BLaER1 treated with 17β-estradiol and CSF1 and Interleukin-3, amounts not matched to agents 10 nM and 100 nM (cell line): Measurements from ENCODE around the gene DUT.

Experiments
- H3K27ac ChIP-seq, 11 experiments: shearing (Covaris generic); formaldehyde crosslinking; 2 replicates each; pipeline ENCODE4 v1.8.1; 2022
- H3K27me3 ChIP-seq, 11 experiments: shearing (Covaris generic); formaldehyde crosslinking; 2 replicates each; pipeline ENCODE4 v1.8.1; 2022
- H3K36me3 ChIP-seq, 11 experiments: shearing (Covaris generic); formaldehyde crosslinking; 2 replicates each; pipeline ENCODE4 v1.8.1; 2022
- H3K4me1 ChIP-seq, 10 experiments: shearing (Covaris generic); formaldehyde crosslinking; 2 replicates each; pipeline ENCODE4 v1.8.1; 2022
- H3K4me2 ChIP-seq, 11 experiments: shearing (Covaris generic); formaldehyde crosslinking; 2 replicates each; pipeline ENCODE4 v1.8.1; 2022
- H3K4me3 ChIP-seq, 10 experiments: shearing (Covaris generic); formaldehyde crosslinking; 2 replicates each; pipeline ENCODE4 v1.8.1; 2022
- H3K9ac ChIP-seq, 11 experiments: shearing (Covaris generic); formaldehyde crosslinking; 2 replicates each; pipeline ENCODE4 v1.8.1; 2022
- H3K9me3 ChIP-seq, 11 experiments: shearing (Covaris generic); formaldehyde crosslinking; replicated peaks in 1 of 11; 2 replicates each; pipeline ENCODE4 v1.8.1; 2022
- H4K20me1 ChIP-seq, 11 experiments: shearing (Covaris generic); formaldehyde crosslinking; 2 replicates each; pipeline ENCODE4 v1.8.1; 2022
- Cebpa-rat ChIP-seq, 11 experiments: shearing (Covaris generic); IDR thresholded peaks; 2 replicates each; pipeline ENCODE4 v1.8.1; 2022

DUT gene

GRCh38 chr15:48388016-48388851, 57.0 kb downstream of the DUT start:
- no peak overlapping the region for H3K27ac ChIP-seq
- no peak overlapping the region for H3K4me3 ChIP-seq
- H3K9ac ChIP-seq: no peak overlapping the region
- no peaks in the 10 kb centered on the region for H3K27me3 ChIP-seq
- no peak for TF ChIP-seq Cebpa-rat (IDR thresholded peaks at IDR 0.05)
- H3K4me1 ChIP-seq: peaks cover 0 to 20% (median 13%) of the 10 kb centered on the region in 10 experiments; a peak in 14 of 20 replicates
- no peaks in the 10 kb centered on the region for H4K20me1 ChIP-seq
- no peaks in the 10 kb centered on the region for H3K9me3 ChIP-seq
- no peak overlapping the region for H3K4me2 ChIP-seq
- H3K36me3 ChIP-seq: no peaks in the 10 kb centered on the region

GRCh38 chr15:48388910-48389309, 57.7 kb downstream of the DUT start:
- H3K4me1 ChIP-seq: peaks cover 0 to 14% (median 12%) of the 10 kb centered on the region in 10 experiments; a peak in 14 of 20 replicates
- no peak overlapping the region for H3K4me3 ChIP-seq
- no peaks in the 10 kb centered on the region for H3K9me3 ChIP-seq
- no peak overlapping the region for H3K27ac ChIP-seq
- H4K20me1 ChIP-seq: no peaks in the 10 kb centered on the region
- no peak for TF ChIP-seq Cebpa-rat (IDR thresholded peaks at IDR 0.05)
- no peak overlapping the region for H3K9ac ChIP-seq
- no peaks in the 10 kb centered on the region for H3K27me3 ChIP-seq
- H3K36me3 ChIP-seq: no peaks in the 10 kb centered on the region
- no peak overlapping the region for H3K4me2 ChIP-seq

- Histone ChIP-seq H3K4me3 (no peak overlapping the region), H4K20me1 (no peaks in the 10 kb centered on the region), H3K27ac (no peak overlapping the region), H3K4me1 (peaks cover 0 to 10% (median 9%) of the 10 kb centered on the region in 10 experiments; a peak in 14 of 20 replicates), H3K9ac (no peak overlapping the region), H3K27me3 (no peaks in the 10 kb centered on the region), H3K9me3 (no peaks in the 10 kb centered on the region), H3K4me2 (no peak overlapping the region), H3K36me3 (no peaks in the 10 kb centered on the region)
- TF ChIP-seq Cebpa-rat (IDR thresholded peaks at IDR 0.05): no peak
Measured at GRCh38 chr15:48389691-48390143, 58.5 kb downstream of the DUT start.

GRCh38 chr15:48391950-48392349, 60.7 kb downstream of the DUT start:
- H4K20me1 ChIP-seq: no peaks in the 10 kb centered on the region
- no peaks in the 10 kb centered on the region for H3K27me3 ChIP-seq
- no peak overlapping the region for H3K27ac ChIP-seq
- no peak overlapping the region for H3K4me2 ChIP-seq
- H3K9me3 ChIP-seq: no peaks in the 10 kb centered on the region
- H3K4me3 ChIP-seq: no peak overlapping the region
- TF ChIP-seq Cebpa-rat (IDR thresholded peaks at IDR 0.05): no peak
- H3K36me3 ChIP-seq: no peaks in the 10 kb centered on the region
- no peak overlapping the region for H3K9ac ChIP-seq
- H3K4me1 ChIP-seq: no peaks in the 10 kb centered on the region

- Histone ChIP-seq H3K36me3 (no peaks in the 10 kb centered on the region), H3K4me1 (no peaks in the 10 kb centered on the region), H3K4me3 (no peak overlapping the region), H3K9ac (no peak overlapping the region), H3K27ac (no peak overlapping the region), H3K27me3 (no peaks in the 10 kb centered on the region), H3K4me2 (no peak overlapping the region), H4K20me1 (no peaks in the 10 kb centered on the region), H3K9me3 (no peaks in the 10 kb centered on the region)
- no peak for TF ChIP-seq Cebpa-rat (IDR thresholded peaks at IDR 0.05)
Measured at GRCh38 chr15:48392356-48392755, 61.1 kb downstream of the DUT start.
